BLaER1 (cell line): Measurements from ENCODE around the gene MAJIN.
"Not testable (repeated sequence)": the region's sequence is repeated elsewhere in the genome, so short reads cannot be mapped to it uniquely, and the experiment has no call there.

Experiments used
- H3K27ac ChIP-seq: shearing (Covaris generic); formaldehyde crosslinking; 2 replicates; pipeline ENCODE4 v1.8.1; 2022
- H3K27me3 ChIP-seq: shearing (Covaris generic); formaldehyde crosslinking; 2 replicates; pipeline ENCODE4 v1.8.1; 2022
- H3K36me3 ChIP-seq: shearing (Covaris generic); formaldehyde crosslinking; 2 replicates; pipeline ENCODE4 v1.8.1; 2022
- H3K4me1 ChIP-seq: shearing (Covaris generic); formaldehyde crosslinking; 2 replicates; pipeline ENCODE4 v1.8.1; 2022
- H3K4me2 ChIP-seq: shearing (Covaris generic); formaldehyde crosslinking; 2 replicates; pipeline ENCODE4 v1.8.1; 2022
- H3K4me3 ChIP-seq: shearing (Covaris generic); formaldehyde crosslinking; 2 replicates; pipeline ENCODE4 v1.8.1; 2022
- H3K9ac ChIP-seq: shearing (Covaris generic); formaldehyde crosslinking; 2 replicates; pipeline ENCODE4 v1.8.1; 2022
- H3K9me3 ChIP-seq: shearing (Covaris generic); formaldehyde crosslinking; 2 replicates; pipeline ENCODE4 v1.8.1; 2022
- H4K20me1 ChIP-seq: shearing (Covaris generic); formaldehyde crosslinking; 2 replicates; pipeline ENCODE4 v1.8.1; 2022
- Cebpa-rat ChIP-seq: shearing (Covaris generic); IDR thresholded peaks from 2 replicates; pipeline ENCODE4 v1.8.1; 2022

The MAJIN gene

DNA sequence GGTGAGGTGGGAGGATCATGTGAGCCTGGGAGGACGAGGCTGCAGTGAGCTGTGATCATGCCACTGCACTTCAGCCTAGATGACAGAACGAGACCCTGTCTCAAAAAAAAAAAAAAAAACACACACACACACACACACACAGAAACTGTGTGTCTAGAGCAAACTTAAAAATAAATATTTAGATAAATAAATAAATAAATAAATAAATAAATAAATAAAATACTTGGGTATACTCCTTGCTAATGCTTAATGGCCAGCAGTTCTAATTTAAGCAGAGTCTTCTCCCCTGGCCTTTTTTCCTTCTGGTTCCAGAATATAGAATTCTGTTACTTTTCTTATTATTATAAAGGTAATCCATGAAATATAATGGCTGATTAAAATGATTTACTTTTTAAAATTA lies 37.0 kb upstream of the MAJIN start:
- Histone ChIP-seq H3K4me1 (peaks cover 7% of the 10 kb centered on the region), H3K9ac (no peak overlapping the region), H4K20me1 (no peaks in the 10 kb centered on the region), H3K36me3 (no peaks in the 10 kb centered on the region), H3K4me3 (no peak overlapping the region), H3K4me2 (no peak overlapping the region), H3K27ac (no peak overlapping the region), H3K27me3 (no peaks in the 10 kb centered on the region), H3K9me3 (no peaks in the 10 kb centered on the region)
- TF ChIP-seq Cebpa-rat = no peak

DNA sequence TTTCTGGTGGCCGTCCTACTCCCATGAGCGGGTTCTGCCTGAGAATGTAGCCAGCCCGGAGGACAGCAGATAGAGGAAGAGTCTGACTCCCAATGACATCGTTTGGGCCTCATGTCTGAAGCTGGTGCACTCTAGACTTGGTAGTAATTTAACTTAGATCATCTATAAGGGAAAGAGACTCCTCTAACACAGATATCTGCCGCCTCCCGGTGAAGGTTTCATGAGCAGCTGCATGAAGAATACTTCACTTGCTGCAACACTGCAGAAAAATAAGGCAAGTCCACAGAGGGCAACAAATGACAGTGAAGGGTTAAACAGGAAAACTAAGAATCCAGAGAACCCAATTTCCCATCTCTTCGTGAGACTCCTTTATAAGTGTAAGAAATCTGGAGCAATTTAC lies 36.1 kb upstream of the MAJIN start:
- Histone ChIP-seq H3K27me3 (no peaks in the 10 kb centered on the region), H3K4me3 (no peak overlapping the region), H3K36me3 (no peaks in the 10 kb centered on the region), H3K4me2 (no peak overlapping the region), H3K9ac (no peak overlapping the region), H3K4me1 (peaks cover 3% of the 10 kb centered on the region), H4K20me1 (no peaks in the 10 kb centered on the region), H3K27ac (no peak overlapping the region), H3K9me3 (no peaks in the 10 kb centered on the region)
- TF ChIP-seq Cebpa-rat = no peak

DNA sequence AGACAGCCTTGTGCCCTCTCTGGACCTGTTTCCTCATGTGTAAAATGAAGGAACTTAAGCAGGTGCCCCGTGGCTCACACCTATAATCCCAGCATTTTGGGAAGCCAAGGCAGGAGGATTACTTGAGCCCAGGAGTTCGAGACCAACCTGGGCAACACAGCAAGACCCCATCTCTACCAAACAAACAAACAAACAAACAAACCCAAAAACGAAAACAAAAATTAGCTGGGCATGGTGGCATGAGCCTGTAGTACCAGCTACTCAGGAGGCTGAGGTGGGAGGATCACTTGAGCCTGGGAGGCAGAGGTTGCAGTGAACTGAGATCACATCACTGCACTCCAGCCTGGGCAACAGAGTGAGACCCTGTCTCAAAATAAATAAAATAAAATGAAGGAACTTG lies 32.1 kb upstream of the MAJIN start:
- not testable (repeated sequence) for H3K4me2 ChIP-seq

DNA sequence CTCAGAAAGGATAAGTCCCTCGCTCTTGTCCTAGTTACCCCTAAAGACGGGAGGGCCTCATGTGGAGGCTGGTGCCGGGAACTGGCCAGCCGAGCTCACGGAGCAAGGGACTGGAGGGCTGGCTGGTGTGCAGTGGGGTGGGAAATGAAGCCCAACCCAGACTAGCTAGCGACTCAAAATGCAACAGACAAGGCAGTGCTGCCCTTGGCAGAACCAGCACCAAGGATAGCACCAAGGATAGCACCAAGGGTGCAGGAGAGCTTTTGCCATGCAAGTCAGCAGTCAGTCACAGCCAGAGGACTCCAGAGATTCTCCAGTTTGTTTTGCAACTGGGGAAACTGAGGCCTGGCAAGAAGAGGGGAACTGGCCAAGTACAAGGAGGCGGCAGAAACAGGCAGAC lies 31.4 kb upstream of the MAJIN start:
- Histone ChIP-seq H4K20me1 (no peaks in the 10 kb centered on the region), H3K9me3 (no peaks in the 10 kb centered on the region)

More for the DNA sequence above, 32.1 kb upstream of the MAJIN start:
- not testable (repeated sequence) for H3K4me1 ChIP-seq, H3K27me3 ChIP-seq, H3K9me3 ChIP-seq, H4K20me1 ChIP-seq, H3K9ac ChIP-seq, H3K36me3 ChIP-seq, H3K27ac ChIP-seq, H3K4me3 ChIP-seq

DNA sequence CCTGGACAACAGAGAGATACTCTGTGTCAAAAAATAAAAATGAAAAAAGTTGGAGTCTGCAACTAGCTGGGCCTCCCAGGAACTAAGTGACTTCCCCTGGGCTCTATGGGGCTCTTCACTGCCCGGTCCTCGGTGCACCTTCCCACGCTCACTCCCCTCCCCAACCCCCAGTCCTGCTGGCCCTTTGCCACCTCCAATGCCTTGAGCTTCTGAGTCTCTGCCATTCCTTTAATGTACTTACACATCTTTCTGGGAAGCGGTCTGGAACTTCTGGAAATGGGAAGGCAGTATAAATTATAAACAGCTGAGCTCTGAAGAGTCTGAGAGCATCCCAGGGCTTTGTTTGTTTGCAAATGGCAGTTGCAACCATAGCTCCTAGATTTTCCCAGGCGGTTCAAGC lies 30.8 kb upstream of the MAJIN start:
- TF ChIP-seq Cebpa-rat = no peak
- H3K4me3 ChIP-seq = no peak overlapping the region
- H3K4me2 ChIP-seq = no peak overlapping the region
- no peak overlapping the region for H3K27ac ChIP-seq
- no peaks in the 10 kb centered on the region for H4K20me1 ChIP-seq
- H3K4me1 ChIP-seq = peaks cover 13% of the 10 kb centered on the region
- no peaks in the 10 kb centered on the region for H3K27me3 ChIP-seq
- H3K9me3 ChIP-seq = no peaks in the 10 kb centered on the region
- no peaks in the 10 kb centered on the region for H3K36me3 ChIP-seq
- H3K9ac ChIP-seq = no peak overlapping the region

More for the DNA sequence above, 31.4 kb upstream of the MAJIN start:
- H3K4me3 ChIP-seq = no peak overlapping the region
- H3K36me3 ChIP-seq = no peaks in the 10 kb centered on the region
- H3K27ac ChIP-seq = no peak overlapping the region
- peaks cover 7% of the 10 kb centered on the region for H3K4me1 ChIP-seq
- no peak for TF ChIP-seq Cebpa-rat
- H3K4me2 ChIP-seq = no peak overlapping the region
- no peaks in the 10 kb centered on the region for H3K27me3 ChIP-seq
- no peak overlapping the region for H3K9ac ChIP-seq

DNA sequence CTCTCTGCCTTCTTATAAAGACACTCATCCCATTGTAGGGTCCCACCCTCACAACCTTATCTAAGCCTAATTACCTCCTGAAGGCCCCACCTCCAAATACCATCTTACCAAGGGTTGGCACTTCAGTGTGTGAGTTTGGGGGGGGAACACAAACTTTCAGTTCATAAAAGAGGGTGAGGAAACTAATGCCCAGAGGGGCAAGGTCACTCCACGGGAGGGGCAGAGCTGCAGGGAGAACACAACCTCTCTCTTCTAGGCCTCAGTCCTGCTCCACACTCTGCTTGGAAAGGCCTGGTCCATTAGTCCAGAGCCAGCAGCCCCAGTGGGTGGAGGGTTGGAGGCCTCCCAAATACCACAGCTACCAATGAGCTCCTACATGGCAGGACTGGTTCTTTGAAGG lies 27.6 kb upstream of the MAJIN start:
- Histone ChIP-seq H3K9ac (no peak overlapping the region), H3K9me3 (no peaks in the 10 kb centered on the region), H3K4me2 (no peak overlapping the region), H3K36me3 (no peaks in the 10 kb centered on the region), H3K4me3 (no peak overlapping the region), H3K4me1 (peaks cover 39% of the 10 kb centered on the region), H3K27me3 (no peaks in the 10 kb centered on the region), H4K20me1 (no peaks in the 10 kb centered on the region), H3K27ac (no peak overlapping the region)
- TF ChIP-seq Cebpa-rat = no peak

DNA sequence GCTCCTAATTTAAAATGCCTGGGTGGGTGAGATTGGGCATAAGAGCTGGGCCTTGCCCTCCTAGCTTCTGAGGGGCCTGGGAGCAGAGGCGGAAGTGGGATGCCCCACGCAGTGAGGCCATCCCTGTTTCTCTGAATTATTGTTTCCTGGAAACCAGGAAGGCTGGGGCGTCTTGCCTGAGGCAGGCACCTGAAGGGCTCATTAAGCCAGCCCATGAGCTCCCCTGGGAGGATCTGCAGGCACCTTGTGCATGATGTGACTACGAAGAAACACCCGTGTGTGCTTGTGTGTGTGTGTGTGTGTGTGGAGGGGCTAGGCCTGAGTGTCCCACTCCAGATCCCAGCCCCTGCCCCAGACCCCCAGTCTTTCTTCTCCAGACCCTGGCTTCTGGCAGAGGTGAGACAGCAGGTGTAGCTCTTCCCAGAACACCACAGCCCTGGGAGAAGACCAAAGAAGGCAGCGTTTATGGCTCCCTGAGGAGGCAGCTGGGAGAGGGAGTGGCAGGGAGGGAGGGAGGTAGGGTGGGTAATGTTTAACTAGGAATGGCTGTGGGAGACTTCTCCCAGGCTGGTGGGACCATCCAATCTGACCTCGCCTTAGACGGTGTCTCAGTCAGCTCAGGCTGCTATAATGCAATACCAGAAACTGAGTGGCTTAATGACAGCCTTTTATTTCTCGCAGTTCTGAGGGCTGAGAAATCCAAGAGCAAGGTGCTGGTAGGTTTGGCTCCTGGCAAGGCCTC lies 27.0 kb upstream of the MAJIN start:
- no peaks in the 10 kb centered on the region for H4K20me1 ChIP-seq
- H3K9me3 ChIP-seq = no peaks in the 10 kb centered on the region
- peaks cover 39% of the 10 kb centered on the region for H3K4me1 ChIP-seq
- no peak for TF ChIP-seq Cebpa-rat
- H3K27me3 ChIP-seq = no peaks in the 10 kb centered on the region
- peak overlapping the region; percentile 18; the same call in 1 of the 2 replicates for H3K4me2 ChIP-seq
- H3K36me3 ChIP-seq = no peaks in the 10 kb centered on the region
- H3K9ac ChIP-seq = no peak overlapping the region
- no peak overlapping the region for H3K27ac ChIP-seq
- no peak overlapping the region for H3K4me3 ChIP-seq

DNA sequence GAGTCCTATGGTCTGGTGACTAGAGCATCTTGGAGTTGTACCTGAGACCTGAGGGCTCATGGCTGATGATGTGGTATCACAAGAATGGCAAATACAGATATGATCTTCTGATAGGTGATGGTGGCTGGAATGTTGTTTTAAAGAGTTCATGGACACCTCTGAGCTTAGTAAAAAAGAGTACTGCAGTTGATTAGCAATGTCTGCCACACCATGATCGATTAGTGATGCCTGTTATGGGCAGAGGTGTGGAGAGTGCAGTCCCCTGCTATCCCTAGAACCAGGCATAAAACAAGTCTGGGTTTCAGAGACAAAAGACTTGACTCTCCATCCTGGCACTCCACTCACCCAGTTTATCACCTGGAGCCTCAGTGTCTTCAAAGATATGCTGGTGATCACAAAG lies 26.2 kb upstream of the MAJIN start:
- H3K9ac ChIP-seq = no peak overlapping the region
- no peaks in the 10 kb centered on the region for H3K36me3 ChIP-seq
- TF ChIP-seq Cebpa-rat = no peak
- peaks cover 39% of the 10 kb centered on the region for H3K4me1 ChIP-seq
- no peaks in the 10 kb centered on the region for H3K9me3 ChIP-seq
- no peak overlapping the region for H3K4me3 ChIP-seq
- no peaks in the 10 kb centered on the region for H4K20me1 ChIP-seq
- H3K4me2 ChIP-seq = no peak overlapping the region; the same call in 1 of the 2 replicates
- no peak overlapping the region for H3K27ac ChIP-seq
- H3K27me3 ChIP-seq = no peaks in the 10 kb centered on the region

DNA sequence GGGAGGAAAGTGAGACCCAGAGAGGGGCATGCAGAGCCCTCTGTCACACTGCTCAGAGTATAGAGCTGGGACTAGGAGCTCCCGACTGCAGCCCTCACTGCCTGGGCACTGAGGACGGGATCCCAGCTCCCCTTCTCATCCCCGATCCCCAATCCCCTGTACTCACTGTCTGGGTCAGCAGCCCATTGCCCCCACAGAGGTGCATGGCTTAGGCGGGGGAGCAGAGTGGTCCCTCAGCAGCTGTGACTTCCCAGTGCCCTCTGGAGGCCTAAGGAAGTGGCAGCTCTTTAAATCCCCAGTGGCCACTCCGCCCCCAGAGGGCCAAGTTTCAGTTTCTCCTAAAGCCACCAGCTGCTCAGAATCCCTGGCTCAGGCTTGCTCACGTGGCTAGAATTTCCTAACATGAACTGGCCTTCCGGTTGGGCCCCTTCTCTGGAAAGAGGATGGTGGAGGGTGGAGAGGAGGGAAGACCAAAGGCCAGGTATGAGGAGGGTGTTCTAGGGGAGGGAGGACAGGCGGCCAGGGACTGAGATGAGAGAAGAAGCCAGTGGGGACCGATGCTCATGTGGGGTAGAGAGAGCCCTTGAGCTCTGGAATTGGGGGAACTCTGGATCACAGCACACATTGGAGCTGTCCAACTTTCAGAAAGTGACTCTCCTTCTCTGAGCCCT lies 24.9 kb upstream of the MAJIN start, which contains the start of gene BATF2:
TSS of gene BATF2 (minus strand) at position 262 of the 671 bp plus-strand sequence. CDS start at position 205, 57 bp downstream.
- Histone ChIP-seq H3K4me1 (peaks cover 39% of the 10 kb centered on the region), H3K27me3 (no peaks in the 10 kb centered on the region), H3K4me2 (peak within 1 kb of the TSS; percentile 85), H3K9ac (peak within 1 kb of the TSS; percentile 56; the same call in 1 of the 2 replicates), H3K4me3 (peak within 1 kb of the TSS; percentile 38), H4K20me1 (no peaks in the 10 kb centered on the region), H3K27ac (peak within 1 kb of the TSS; percentile 52), H3K9me3 (no peaks in the 10 kb centered on the region), H3K36me3 (no peaks in the 10 kb centered on the region)
- no peak for TF ChIP-seq Cebpa-rat

DNA sequence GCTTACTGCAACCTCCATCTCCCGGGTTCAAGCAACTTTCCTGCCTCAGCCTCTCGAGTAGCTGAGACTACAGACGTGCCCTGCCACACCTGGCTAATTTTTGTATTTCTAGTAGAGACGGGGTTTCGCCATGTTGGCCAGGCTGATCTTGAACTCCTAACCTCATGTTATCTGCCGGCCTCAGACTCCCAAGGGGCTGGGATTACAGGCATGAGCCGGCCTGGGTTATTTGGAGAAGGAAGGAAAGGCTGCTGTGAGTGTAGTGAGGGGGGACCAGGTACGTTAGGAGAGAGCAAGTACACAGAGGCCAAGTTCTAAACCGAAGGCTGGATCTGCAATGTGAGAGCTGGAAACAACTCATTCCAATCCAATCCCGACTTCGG lies 24.4 kb upstream of the MAJIN start:
- Histone ChIP-seq H4K20me1 (no peaks in the 10 kb centered on the region), H3K9ac (peak overlapping the region; percentile 56; the same call in 1 of the 2 replicates), H3K27me3 (no peaks in the 10 kb centered on the region), H3K9me3 (no peaks in the 10 kb centered on the region), H3K4me2 (peak overlapping the region; percentile 85), H3K4me1 (peaks cover 39% of the 10 kb centered on the region), H3K4me3 (peak overlapping the region; percentile 38), H3K27ac (peak overlapping the region; percentile 52), H3K36me3 (no peaks in the 10 kb centered on the region)
- TF ChIP-seq Cebpa-rat = no peak
